ENCODE results near the gene CLDN24. TPM values are rescaled to one million over a fixed set of nuclear protein-coding genes. Genes with fewer than 3 reads are reported as not detected.
A peak's percentile ranks its signal among the peaks of the same experiment; 100 is the strongest.

The CLDN24 gene
- total RNA-seq, 1 donor from 2014 or later = not detected

- no peak overlapping the region for H3K4me3 ChIP-seq (ENCODE audit: low read depth, low read length)
- no peak for DNase-seq (ENCODE audit: low read depth)
- no peak for TF ChIP-seq CTCF (conservative IDR thresholded peaks at IDR 0.05; ENCODE audit: low read depth, low read length)
Observed at GRCh38 chr4:183353557-183353956, 31.3 kb upstream of the CLDN24 start.

GRCh38 chr4:183352546-183352945, 30.3 kb upstream of the CLDN24 start:
- no peak overlapping the region for H3K4me3 ChIP-seq (ENCODE audit: low read depth, low read length)
- no peak for TF ChIP-seq CTCF (conservative IDR thresholded peaks at IDR 0.05; ENCODE audit: low read depth, low read length)
- DNase-seq (ENCODE audit: low read depth) = no peak

- no peak for TF ChIP-seq CTCF (conservative IDR thresholded peaks at IDR 0.05; ENCODE audit: low read depth, low read length)
- H3K4me3 ChIP-seq (ENCODE audit: low read depth, low read length) = no peak overlapping the region
- DNase-seq (ENCODE audit: low read depth) = no peak
Observed at GRCh38 chr4:183350317-183351071, 28.3 kb upstream of the CLDN24 start.

GRCh38 chr4:183349673-183350072, 27.4 kb upstream of the CLDN24 start:
- TF ChIP-seq CTCF (conservative IDR thresholded peaks at IDR 0.05; ENCODE audit: low read depth, low read length) = no peak
- DNase-seq (ENCODE audit: low read depth) = no peak

GRCh38 chr4:183348706-183349659, 26.8 kb upstream of the CLDN24 start:
- TF ChIP-seq CTCF (conservative IDR thresholded peaks at IDR 0.05; ENCODE audit: low read depth, low read length) = no peak
- DNase-seq (ENCODE audit: low read depth) = peak; percentile 70
- H3K4me3 ChIP-seq (ENCODE audit: low read depth, low read length) = no peak overlapping the region

More at GRCh38 chr4:183349673-183350072, 27.4 kb upstream of the CLDN24 start:
- H3K4me3 ChIP-seq (ENCODE audit: low read depth, low read length) = no peak overlapping the region

- DNase-seq (ENCODE audit: low read depth) = no peak
- no peak overlapping the region for H3K4me3 ChIP-seq (ENCODE audit: low read depth, low read length)
- no peak for TF ChIP-seq CTCF (conservative IDR thresholded peaks at IDR 0.05; ENCODE audit: low read depth, low read length)
Observed at GRCh38 chr4:183348136-183348535, 25.9 kb upstream of the CLDN24 start.

Measured in epithelial cell of proximal tubule (primary cell).